ENCODE results near the gene PPM1L. TPM values are rescaled to one million over a fixed set of nuclear protein-coding genes. Genes with fewer than 3 reads are reported as not detected.

The PPM1L gene
- total RNA-seq, 1 experiment from 2014 or later, result 7.3 TPM

GRCh38 chr3:160856450-160856849 lies 100.4 kb downstream of the PPM1L start:
- no peaks in the 10 kb centered on the region for H4K20me1 ChIP-seq (ENCODE audit: control insufficient read depth, insufficient read depth, insufficient read length)
- H3K23me2 ChIP-seq (ENCODE audit: insufficient read length, low read depth, low read length, poor library complexity, severe bottlenecking), result no peaks in the 10 kb centered on the region
- no peak overlapping the region for H2BK120ac ChIP-seq (ENCODE audit: low read depth, low read length, poor library complexity, severe bottlenecking)
- no peaks in the 10 kb centered on the region for H3K79me1 ChIP-seq (ENCODE audit: insufficient read depth, low read depth, low read length, poor library complexity, severe bottlenecking)
- H3K9ac ChIP-seq (ENCODE audit: extremely low read depth, insufficient read length, low read length), result no peak overlapping the region
- no peak for DNase-seq
- no peaks in the 10 kb centered on the region for H3K9me3 ChIP-seq (ENCODE audit: control insufficient read depth, low read depth, low read length)
- H3K18ac ChIP-seq (ENCODE audit: insufficient read length, low read depth, low read length), result no peak overlapping the region
- H3K4ac ChIP-seq (ENCODE audit: low read depth, low read length), result no peak overlapping the region
- H3K14ac ChIP-seq (ENCODE audit: insufficient read depth, low read length), result no peak overlapping the region
- no peak overlapping the region for H3K4me3 Mint-ChIP-seq
- no peak overlapping the region for H3K4me2 ChIP-seq (ENCODE audit: insufficient read depth, insufficient read length, low read length)
- no peak overlapping the region for H4K5ac ChIP-seq (ENCODE audit: insufficient read length, low read depth, low read length)
- no peak overlapping the region for H3K23ac ChIP-seq (ENCODE audit: insufficient read length, low read depth, low read length)
- no peak overlapping the region for H3K27ac ChIP-seq (ENCODE audit: insufficient read length, low read depth, low read length)
- H2BK15ac ChIP-seq (ENCODE audit: low read depth, low read length), result no peak overlapping the region
- H2BK20ac ChIP-seq (ENCODE audit: low read depth, low read length, poor library complexity, severe bottlenecking), result no peak overlapping the region
- peaks cover 0 to 2% of the 10 kb centered on the region in 2 experiments; a peak in 3 of 5 replicates for H3K9me3 Mint-ChIP-seq
- H3K27ac Mint-ChIP-seq, result no peak overlapping the region
- no peak overlapping the region for H4K8ac ChIP-seq (replicated peaks; ENCODE audit: insufficient read length, low read depth, low read length)
- H3K36me3 Mint-ChIP-seq (ENCODE audit: insufficient read depth in 1 of 3, low read depth in 3 of 3), result peaks cover 3 to 6% (median 5%) of the 10 kb centered on the region in 3 experiments; a peak in 5 of 7 replicates
- H4K91ac ChIP-seq (ENCODE audit: insufficient read length, low read depth, low read length), result no peak overlapping the region
- H3K4me1 ChIP-seq (ENCODE audit: insufficient read depth, low read length), result no peaks in the 10 kb centered on the region
- no peak overlapping the region for H3T11ph ChIP-seq (ENCODE audit: low read length)
- H3K4me1 Mint-ChIP-seq, result peaks cover 8 to 12% of the 10 kb centered on the region in 2 experiments
- H2AFZ ChIP-seq (ENCODE audit: low read length), result no peak overlapping the region
- no peak overlapping the region for H2AK5ac ChIP-seq (ENCODE audit: insufficient read length, low read length)
- H2BK5ac ChIP-seq (ENCODE audit: insufficient read length, low read length), result no peak overlapping the region
- no peak overlapping the region for H3K56ac ChIP-seq (ENCODE audit: insufficient read length, low read depth, low read length)
- H3K27me3 Mint-ChIP-seq (ENCODE audit: low read depth), result no peaks in the 10 kb centered on the region
- no CpG with 5 or more reads among the region's 2 CpGs for WGBS (ENCODE audit: extremely low coverage, insufficient read length, low lambda C conversion rate)
- TF ChIP-seq CTCF (conservative IDR thresholded peaks at IDR 0.05), result no peak
- no peaks in the 10 kb centered on the region for H3K27me3 ChIP-seq (ENCODE audit: insufficient read depth, low read length)
- no peak overlapping the region for H2BK12ac ChIP-seq (ENCODE audit: insufficient read length, low read depth, low read length)
- no peaks in the 10 kb centered on the region for H3K79me2 ChIP-seq (ENCODE audit: insufficient read depth, low read length)
